ENCODE measurements around the gene SCAANT1.

- TF ChIP-seq, protein P1, sequence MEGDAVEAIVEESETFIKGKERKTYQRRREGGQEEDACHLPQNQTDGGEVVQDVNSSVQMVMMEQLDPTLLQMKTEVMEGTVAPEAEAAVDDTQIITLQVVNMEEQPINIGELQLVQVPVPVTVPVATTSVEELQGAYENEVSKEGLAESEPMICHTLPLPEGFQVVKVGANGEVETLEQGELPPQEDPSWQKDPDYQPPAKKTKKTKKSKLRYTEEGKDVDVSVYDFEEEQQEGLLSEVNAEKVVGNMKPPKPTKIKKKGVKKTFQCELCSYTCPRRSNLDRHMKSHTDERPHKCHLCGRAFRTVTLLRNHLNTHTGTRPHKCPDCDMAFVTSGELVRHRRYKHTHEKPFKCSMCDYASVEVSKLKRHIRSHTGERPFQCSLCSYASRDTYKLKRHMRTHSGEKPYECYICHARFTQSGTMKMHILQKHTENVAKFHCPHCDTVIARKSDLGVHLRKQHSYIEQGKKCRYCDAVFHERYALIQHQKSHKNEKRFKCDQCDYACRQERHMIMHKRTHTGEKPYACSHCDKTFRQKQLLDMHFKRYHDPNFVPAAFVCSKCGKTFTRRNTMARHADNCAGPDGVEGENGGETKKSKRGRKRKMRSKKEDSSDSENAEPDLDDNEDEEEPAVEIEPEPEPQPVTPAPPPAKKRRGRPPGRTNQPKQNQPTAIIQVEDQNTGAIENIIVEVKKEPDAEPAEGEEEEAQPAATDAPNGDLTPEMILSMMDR (IDR thresholded peaks at IDR 0.05) = no peak
- TF ChIP-seq POLR2A (IDR thresholded peaks at IDR 0.05) (no peak), EP300 (IDR thresholded peaks at IDR 0.05) (no peak)
Measured at GRCh38 chr3:63942528-63942927, 30.3 kb upstream of the SCAANT1 start.
